Neural progenitor cell (in vitro differentiated cells): ENCODE measurements around the gene SETD2. TPM values are rescaled to one million over a fixed set of nuclear protein-coding genes. Genes with fewer than 3 reads are reported as not detected.
A peak's percentile ranks its signal among the peaks of the same experiment; 100 is the strongest.
"Not testable (repeated sequence)": the region's sequence is repeated elsewhere in the genome, so short reads cannot be mapped to it uniquely, and the experiment has no call there.

ENCODE experiments used
- DNase-seq: peaks from one replicate; pipeline ENCODE4 v3.0.0-alpha.2; 2016; ENCODE audit warnings: low spot score
- H2AFZ ChIP-seq: fragments of 200-600 bp; sonication (generic); replicated peaks from 2 replicates; pipeline ENCODE4 v1.6.1; 2016; ENCODE audit warnings: antibody characterized with exemption
- H3F3A ChIP-seq: fragments of 200-600 bp; sonication (generic); 2 replicates; pipeline ENCODE4 v1.6.1; 2016; ENCODE audit warnings: antibody characterized with exemption, low read depth
- H3K27ac ChIP-seq: fragments of 200-600 bp; sonication (generic); 2 replicates; pipeline ENCODE4 v1.5.1; 2016; ENCODE audit warnings: mild to moderate bottlenecking
- H3K27me3 ChIP-seq: fragments of 200-600 bp; sonication (generic); 2 replicates; pipeline ENCODE4 v1.6.1; 2016; ENCODE audit warnings: mild to moderate bottlenecking, moderate library complexity
- H3K36me3 ChIP-seq: fragments of 200-600 bp; sonication (generic); 2 replicates; pipeline ENCODE4 v1.5.1; 2016
- H3K4me1 ChIP-seq: fragments of 200-600 bp; sonication (generic); 2 replicates; pipeline ENCODE4 v1.6.1; 2016; ENCODE audit warnings: mixed run types
- H3K4me2 ChIP-seq: fragments of 200-600 bp; sonication (generic); 2 replicates; pipeline ENCODE4 v1.6.1; 2016
- H3K4me3 ChIP-seq: fragments of 200-600 bp; sonication (generic); 2 replicates; pipeline ENCODE4 v1.5.1; 2016
- H3K79me2 ChIP-seq: fragments of 200-600 bp; sonication (generic); 2 replicates; pipeline ENCODE4 v1.6.1; 2016; ENCODE audit warnings: low read depth
- H3K9ac ChIP-seq: fragments of 200-600 bp; sonication (generic); 2 replicates; pipeline ENCODE4 v1.6.1; 2016
- H3K9me3 ChIP-seq: fragments of 200-600 bp; sonication (generic); 2 replicates; pipeline ENCODE4 v1.5.1; 2016; ENCODE audit warnings: low read depth
- H4K20me1 ChIP-seq: fragments of 200-600 bp; sonication (generic); 2 replicates; pipeline ENCODE4 v1.6.1; 2016; ENCODE audit warnings: low read depth
- H3K27ac Mint-ChIP-seq: 3 replicates; pipeline ENCODE4 v1.8.0; 2021; ENCODE audit warnings: mixed read lengths
- H3K27me3 Mint-ChIP-seq: 2 replicates; pipeline ENCODE4 v1.8.0; 2022; ENCODE audit warnings: low read depth, mild to moderate bottlenecking, inconsistent platforms, moderate library complexity, mixed read lengths; ENCODE audit not compliant: insufficient read depth
- H3K36me3 Mint-ChIP-seq: 3 replicates; pipeline ENCODE4 v1.8.0; 2021; ENCODE audit warnings: mixed read lengths
- H3K4me1 Mint-ChIP-seq: 3 replicates; pipeline ENCODE4 v1.8.0; 2021; ENCODE audit warnings: mixed read lengths
- H3K4me3 Mint-ChIP-seq: 3 replicates; pipeline ENCODE4 v1.8.0; 2021; ENCODE audit warnings: mild to moderate bottlenecking, moderate library complexity, mixed read lengths
- H3K9me3 Mint-ChIP-seq: 3 replicates; pipeline ENCODE4 v1.8.0; 2020; ENCODE audit warnings: mixed read lengths
- EZH2 ChIP-seq: fragments of 200-600 bp; sonication (generic); IDR thresholded peaks from 2 replicates; pipeline ENCODE4 v1.6.1; 2017; ENCODE audit warnings: antibody characterized with exemption, mild to moderate bottlenecking, moderate library complexity
- EZH2phosphoT487 ChIP-seq: fragments of 200-600 bp; sonication (generic); IDR thresholded peaks from 2 replicates; pipeline ENCODE4 v1.6.1; 2017; ENCODE audit warnings: antibody characterized with exemption
- total RNA-seq: library from RNA; depleted of rRNA; stranded (reverse); fragments of >200 nt; gene quantifications from 2 replicates; pipeline ENCODE4 v1.2.3, GENCODE V29; 2015; ENCODE audit warnings: low replicate concordance
- TF ChIP-seq, protein P1 (sequence below): fragments of 200-600 bp; sonication (generic); IDR thresholded peaks from 2 replicates; pipeline ENCODE4 v1.5.1; 2017; ENCODE audit warnings: antibody characterized with exemption, mild to moderate bottlenecking

The SETD2 gene
- total RNA-seq, 1 donor from 2014 or later: 46.0 TPM

DNA sequence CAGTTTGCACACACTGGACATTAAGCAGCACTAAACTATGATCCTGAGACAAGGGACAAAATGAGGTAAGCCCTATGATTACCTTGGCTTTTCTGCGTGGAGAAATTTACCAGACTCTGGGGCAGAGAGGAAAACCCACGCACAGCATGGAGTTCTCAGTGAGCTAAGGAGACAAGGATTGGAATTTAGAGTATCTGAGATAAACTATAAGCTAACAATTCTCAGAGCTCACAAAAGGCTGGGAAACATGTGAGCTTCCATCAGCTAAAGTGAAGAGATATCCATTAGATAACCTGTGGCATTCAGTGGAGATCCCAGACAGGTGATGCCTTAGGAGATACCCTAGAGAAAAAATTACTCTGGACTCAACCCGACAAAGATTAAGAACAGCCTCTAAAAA, 135.8 kb downstream of the SETD2 start:
- Histone ChIP-seq H3K36me3 (peaks cover 5% of the 10 kb centered on the region), H3K4me3 (no peak overlapping the region), H3K27ac (no peak overlapping the region), H2AFZ (no peak overlapping the region), H3K9ac (no peak overlapping the region), H3F3A (no peaks in the 10 kb centered on the region), H3K27me3 (no peaks in the 10 kb centered on the region), H4K20me1 (peaks cover 28% of the 10 kb centered on the region), H3K4me2 (no peak overlapping the region), H3K9me3 (no peaks in the 10 kb centered on the region), H3K4me1 (peaks cover 8% of the 10 kb centered on the region), H3K79me2 (no peaks in the 10 kb centered on the region)
- Mint-ChIP-seq H3K4me1 (peaks cover 16% of the 10 kb centered on the region), H3K9me3 (no peaks in the 10 kb centered on the region), H3K36me3 (peaks cover 9% of the 10 kb centered on the region), H3K27ac (no peak overlapping the region), H3K27me3 (no peaks in the 10 kb centered on the region), H3K4me3 (no peak overlapping the region)
- TF ChIP-seq EZH2phosphoT487 (no peak), EZH2 (no peak)
- TF ChIP-seq, protein P1, sequence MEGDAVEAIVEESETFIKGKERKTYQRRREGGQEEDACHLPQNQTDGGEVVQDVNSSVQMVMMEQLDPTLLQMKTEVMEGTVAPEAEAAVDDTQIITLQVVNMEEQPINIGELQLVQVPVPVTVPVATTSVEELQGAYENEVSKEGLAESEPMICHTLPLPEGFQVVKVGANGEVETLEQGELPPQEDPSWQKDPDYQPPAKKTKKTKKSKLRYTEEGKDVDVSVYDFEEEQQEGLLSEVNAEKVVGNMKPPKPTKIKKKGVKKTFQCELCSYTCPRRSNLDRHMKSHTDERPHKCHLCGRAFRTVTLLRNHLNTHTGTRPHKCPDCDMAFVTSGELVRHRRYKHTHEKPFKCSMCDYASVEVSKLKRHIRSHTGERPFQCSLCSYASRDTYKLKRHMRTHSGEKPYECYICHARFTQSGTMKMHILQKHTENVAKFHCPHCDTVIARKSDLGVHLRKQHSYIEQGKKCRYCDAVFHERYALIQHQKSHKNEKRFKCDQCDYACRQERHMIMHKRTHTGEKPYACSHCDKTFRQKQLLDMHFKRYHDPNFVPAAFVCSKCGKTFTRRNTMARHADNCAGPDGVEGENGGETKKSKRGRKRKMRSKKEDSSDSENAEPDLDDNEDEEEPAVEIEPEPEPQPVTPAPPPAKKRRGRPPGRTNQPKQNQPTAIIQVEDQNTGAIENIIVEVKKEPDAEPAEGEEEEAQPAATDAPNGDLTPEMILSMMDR: no peak
- DNase-seq: no peak

DNA sequence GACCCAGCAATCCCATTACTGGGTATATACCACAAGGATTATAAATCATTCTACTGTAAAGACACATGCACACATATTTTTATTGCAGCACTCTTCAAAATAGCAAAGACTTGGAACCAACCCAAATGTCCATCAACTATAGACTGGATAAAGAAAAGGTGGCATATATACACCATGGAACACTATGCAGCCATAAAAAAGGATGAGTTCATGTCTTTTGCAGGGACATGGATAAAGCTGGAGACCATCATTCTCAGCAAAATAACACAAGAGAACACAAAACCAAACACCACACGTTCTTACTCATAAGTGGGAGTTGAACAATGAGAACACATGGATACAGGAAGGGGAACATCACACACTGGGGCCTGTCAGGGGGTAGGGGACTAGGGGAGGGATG, 137.5 kb downstream of the SETD2 start:
- H3K27me3 ChIP-seq, H3K4me3 Mint-ChIP-seq: not testable (repeated sequence)

DNA sequence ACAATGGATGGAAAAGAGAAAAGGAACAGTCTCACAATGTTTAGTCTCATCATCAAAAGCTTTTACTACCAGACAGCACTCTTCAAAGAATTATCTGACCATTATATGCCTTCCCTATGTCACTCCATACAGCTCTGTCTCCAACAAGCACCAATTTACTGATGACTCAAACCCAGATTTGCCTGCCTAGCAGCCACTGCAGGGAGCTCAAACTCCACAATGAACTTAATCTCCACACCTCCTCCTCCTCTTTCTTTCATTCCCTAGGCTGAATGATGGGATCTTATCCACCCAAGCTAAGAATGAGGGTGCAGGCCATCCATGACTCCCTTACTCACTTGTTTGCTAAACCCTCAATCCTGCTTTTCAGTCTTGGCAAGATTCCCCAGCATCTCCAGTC, 139.0 kb downstream of the SETD2 start:
- DNase-seq: no peak
- no peak overlapping the region for H2AFZ ChIP-seq
- no peaks in the 10 kb centered on the region for H3F3A ChIP-seq
- Mint-ChIP-seq H3K27me3 (peaks cover 2% of the 10 kb centered on the region), H3K27ac (no peak overlapping the region), H3K9me3 (no peaks in the 10 kb centered on the region), H3K36me3 (peaks cover 7% of the 10 kb centered on the region), H3K4me1 (peaks cover 16% of the 10 kb centered on the region), H3K4me3 (no peak overlapping the region)
- no peak overlapping the region for H3K4me3 ChIP-seq
- peaks cover 8% of the 10 kb centered on the region for H3K4me1 ChIP-seq
- H4K20me1 ChIP-seq: peaks cover 30% of the 10 kb centered on the region
- H3K9me3 ChIP-seq: no peaks in the 10 kb centered on the region
- TF ChIP-seq, protein P1: no peak
- TF ChIP-seq EZH2 (no peak), EZH2phosphoT487 (no peak)
- no peak overlapping the region for H3K27ac ChIP-seq
- H3K79me2 ChIP-seq: no peaks in the 10 kb centered on the region
- H3K36me3 ChIP-seq: no peaks in the 10 kb centered on the region
- H3K4me2 ChIP-seq: peak overlapping the region; percentile 27
- H3K9ac ChIP-seq: no peak overlapping the region
- H3K27me3 ChIP-seq: no peaks in the 10 kb centered on the region

More for the DNA sequence above, 137.5 kb downstream of the SETD2 start:
- H4K20me1 ChIP-seq: peaks cover 28% of the 10 kb centered on the region
- H3K27ac ChIP-seq, H3K79me2 ChIP-seq, H2AFZ ChIP-seq, H3K9me3 ChIP-seq, DNase-seq, H3K4me3 ChIP-seq, H3K4me2 ChIP-seq, H3K4me1 ChIP-seq, H3K36me3 ChIP-seq, H3K36me3 Mint-ChIP-seq, H3K9ac ChIP-seq, H3F3A ChIP-seq, H3K9me3 Mint-ChIP-seq, H3K27ac Mint-ChIP-seq, H3K27me3 Mint-ChIP-seq: not testable (repeated sequence)
- H3K4me1 Mint-ChIP-seq: peaks cover 16% of the 10 kb centered on the region

DNA sequence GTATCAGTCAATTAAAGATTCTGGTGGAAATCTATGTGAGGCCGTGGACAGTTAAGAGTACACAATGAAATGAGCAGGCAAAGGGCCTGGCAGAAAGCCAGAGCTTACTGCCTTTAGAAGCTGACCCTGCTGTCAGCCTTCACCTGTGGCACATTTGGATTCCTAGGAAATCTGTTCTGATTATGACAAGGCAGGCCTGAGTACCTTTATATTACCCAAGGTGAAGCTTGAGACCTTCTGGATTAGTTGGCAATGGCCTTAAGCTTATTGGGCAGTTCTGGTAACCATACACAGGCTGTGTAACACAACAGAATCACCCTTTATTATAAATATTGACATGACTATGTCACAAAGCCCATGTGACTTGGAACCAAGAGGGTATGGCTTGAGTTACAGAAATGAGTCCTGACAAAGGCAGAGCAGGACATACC, 141.3 kb downstream of the SETD2 start:
- Mint-ChIP-seq H3K27ac (no peak overlapping the region), H3K27me3 (peaks cover 2% of the 10 kb centered on the region), H3K4me3 (no peak overlapping the region), H3K36me3 (peaks cover 13% of the 10 kb centered on the region), H3K9me3 (no peaks in the 10 kb centered on the region), H3K4me1 (peaks cover 10% of the 10 kb centered on the region)
- H3K36me3 ChIP-seq: no peaks in the 10 kb centered on the region
- DNase-seq: no peak
- H2AFZ ChIP-seq: no peak overlapping the region
- no peak overlapping the region for H3K4me2 ChIP-seq
- no peaks in the 10 kb centered on the region for H3K9me3 ChIP-seq
- TF ChIP-seq EZH2phosphoT487: no peak
- no peak for TF ChIP-seq EZH2
- TF ChIP-seq, protein P1: no peak
- no peak overlapping the region for H3K27ac ChIP-seq
- H3K27me3 ChIP-seq: no peaks in the 10 kb centered on the region
- no peak overlapping the region for H3K9ac ChIP-seq
- no peaks in the 10 kb centered on the region for H3K79me2 ChIP-seq
- H3K4me3 ChIP-seq: no peak overlapping the region
- H4K20me1 ChIP-seq: peaks cover 32% of the 10 kb centered on the region
- peaks cover 8% of the 10 kb centered on the region for H3K4me1 ChIP-seq
- no peaks in the 10 kb centered on the region for H3F3A ChIP-seq
